Neural cell (in vitro differentiated cells): ENCODE results near the gene SPOP.

Source experiments
- EP300 ChIP-seq: fragments of 450-650 bp; conservative IDR thresholded peaks from 2 replicates; pipeline ENCODE4 v1.6.1; 2014; ENCODE audit warnings: antibody characterized with exemption, mild to moderate bottlenecking, moderate library complexity; ENCODE audit not compliant: poor library complexity, severe bottlenecking
- EZH2 ChIP-seq: fragments of 200-600, 300-800 bp; shearing (Covaris generic), sonication (generic); IDR thresholded peaks from 2 replicates; pipeline ENCODE4 v1.6.1; 2014; ENCODE audit warnings: antibody characterized with exemption, low read length, borderline replicate concordance, mild to moderate bottlenecking; ENCODE audit not compliant: insufficient read depth, poor library complexity, severe bottlenecking
- MXI1 ChIP-seq: fragments of 450-650 bp; conservative IDR thresholded peaks from 2 replicates; pipeline ENCODE4 v1.6.1; 2014; ENCODE audit warnings: antibody characterized with exemption, mild to moderate bottlenecking; ENCODE audit not compliant: poor library complexity, severe bottlenecking
- POLR2AphosphoS5 ChIP-seq: IDR thresholded peaks from 2 replicates; pipeline ENCODE4 v1.6.1; 2012
- RAD21 ChIP-seq: fragments of 450-650 bp; conservative IDR thresholded peaks from 2 replicates; pipeline ENCODE4 v1.6.1; 2014; ENCODE audit warnings: antibody characterized with exemption, mild to moderate bottlenecking, moderate library complexity
- SMC3 ChIP-seq: fragments of 450-650 bp; conservative IDR thresholded peaks from 2 replicates; pipeline ENCODE4 v1.6.1; 2014; ENCODE audit warnings: antibody characterized with exemption, mild to moderate bottlenecking, moderate library complexity; ENCODE audit not compliant: poor library complexity
- TAF1 ChIP-seq: IDR thresholded peaks from 2 replicates; pipeline ENCODE4 v1.6.1; 2012; ENCODE audit warnings: low read depth
- TF ChIP-seq, protein P1 (sequence below): fragments of 450-650 bp; IDR thresholded peaks from 2 replicates; pipeline ENCODE4 v1.5.1; 2014; ENCODE audit warnings: antibody characterized with exemption, mild to moderate bottlenecking, moderate library complexity; ENCODE audit not compliant: poor library complexity, severe bottlenecking
- TF ChIP-seq, protein P2 (sequence below): IDR thresholded peaks from 2 replicates; pipeline ENCODE4 v1.6.1; 2012; ENCODE audit warnings: borderline replicate concordance

DNA sequence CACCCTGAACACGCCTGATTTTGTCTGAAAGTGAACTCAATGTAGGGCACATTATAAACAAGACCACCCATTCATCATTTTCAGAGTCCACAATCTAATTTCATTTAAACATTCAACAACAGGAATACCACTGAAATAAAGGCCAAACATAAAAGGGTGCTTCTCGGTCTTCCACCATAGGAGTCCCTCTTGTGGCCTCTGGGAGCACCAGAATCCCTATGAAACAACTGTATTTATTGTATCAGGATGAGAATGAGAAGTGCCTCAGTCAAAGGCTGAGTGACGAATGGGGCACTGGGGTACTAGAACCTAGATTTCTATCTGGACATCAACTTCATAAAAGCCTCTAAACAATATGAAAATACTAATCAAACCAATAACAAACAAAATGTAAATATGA lies 61.8 kb downstream of the SPOP start:
- TF ChIP-seq POLR2AphosphoS5: no peak
- TF ChIP-seq, protein P1, sequence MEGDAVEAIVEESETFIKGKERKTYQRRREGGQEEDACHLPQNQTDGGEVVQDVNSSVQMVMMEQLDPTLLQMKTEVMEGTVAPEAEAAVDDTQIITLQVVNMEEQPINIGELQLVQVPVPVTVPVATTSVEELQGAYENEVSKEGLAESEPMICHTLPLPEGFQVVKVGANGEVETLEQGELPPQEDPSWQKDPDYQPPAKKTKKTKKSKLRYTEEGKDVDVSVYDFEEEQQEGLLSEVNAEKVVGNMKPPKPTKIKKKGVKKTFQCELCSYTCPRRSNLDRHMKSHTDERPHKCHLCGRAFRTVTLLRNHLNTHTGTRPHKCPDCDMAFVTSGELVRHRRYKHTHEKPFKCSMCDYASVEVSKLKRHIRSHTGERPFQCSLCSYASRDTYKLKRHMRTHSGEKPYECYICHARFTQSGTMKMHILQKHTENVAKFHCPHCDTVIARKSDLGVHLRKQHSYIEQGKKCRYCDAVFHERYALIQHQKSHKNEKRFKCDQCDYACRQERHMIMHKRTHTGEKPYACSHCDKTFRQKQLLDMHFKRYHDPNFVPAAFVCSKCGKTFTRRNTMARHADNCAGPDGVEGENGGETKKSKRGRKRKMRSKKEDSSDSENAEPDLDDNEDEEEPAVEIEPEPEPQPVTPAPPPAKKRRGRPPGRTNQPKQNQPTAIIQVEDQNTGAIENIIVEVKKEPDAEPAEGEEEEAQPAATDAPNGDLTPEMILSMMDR: no peak
- no peak for TF ChIP-seq SMC3
- TF ChIP-seq RAD21: no peak
- no peak for TF ChIP-seq EP300
- TF ChIP-seq EZH2: no peak
- no peak for TF ChIP-seq TAF1
- TF ChIP-seq, protein P2, sequence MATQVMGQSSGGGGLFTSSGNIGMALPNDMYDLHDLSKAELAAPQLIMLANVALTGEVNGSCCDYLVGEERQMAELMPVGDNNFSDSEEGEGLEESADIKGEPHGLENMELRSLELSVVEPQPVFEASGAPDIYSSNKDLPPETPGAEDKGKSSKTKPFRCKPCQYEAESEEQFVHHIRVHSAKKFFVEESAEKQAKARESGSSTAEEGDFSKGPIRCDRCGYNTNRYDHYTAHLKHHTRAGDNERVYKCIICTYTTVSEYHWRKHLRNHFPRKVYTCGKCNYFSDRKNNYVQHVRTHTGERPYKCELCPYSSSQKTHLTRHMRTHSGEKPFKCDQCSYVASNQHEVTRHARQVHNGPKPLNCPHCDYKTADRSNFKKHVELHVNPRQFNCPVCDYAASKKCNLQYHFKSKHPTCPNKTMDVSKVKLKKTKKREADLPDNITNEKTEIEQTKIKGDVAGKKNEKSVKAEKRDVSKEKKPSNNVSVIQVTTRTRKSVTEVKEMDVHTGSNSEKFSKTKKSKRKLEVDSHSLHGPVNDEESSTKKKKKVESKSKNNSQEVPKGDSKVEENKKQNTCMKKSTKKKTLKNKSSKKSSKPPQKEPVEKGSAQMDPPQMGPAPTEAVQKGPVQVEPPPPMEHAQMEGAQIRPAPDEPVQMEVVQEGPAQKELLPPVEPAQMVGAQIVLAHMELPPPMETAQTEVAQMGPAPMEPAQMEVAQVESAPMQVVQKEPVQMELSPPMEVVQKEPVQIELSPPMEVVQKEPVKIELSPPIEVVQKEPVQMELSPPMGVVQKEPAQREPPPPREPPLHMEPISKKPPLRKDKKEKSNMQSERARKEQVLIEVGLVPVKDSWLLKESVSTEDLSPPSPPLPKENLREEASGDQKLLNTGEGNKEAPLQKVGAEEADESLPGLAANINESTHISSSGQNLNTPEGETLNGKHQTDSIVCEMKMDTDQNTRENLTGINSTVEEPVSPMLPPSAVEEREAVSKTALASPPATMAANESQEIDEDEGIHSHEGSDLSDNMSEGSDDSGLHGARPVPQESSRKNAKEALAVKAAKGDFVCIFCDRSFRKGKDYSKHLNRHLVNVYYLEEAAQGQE: no peak
- no peak for TF ChIP-seq MXI1
